CD4-positive, alpha-beta T cell treated with Interferon gamma for 1 hour (primary cell): ENCODE data around the gene PRSS2.

Source experiments
- DNase-seq: peaks from one replicate; pipeline ENCODE4 v3.0.0-alpha.2; 2020

PRSS2 gene

DNA sequence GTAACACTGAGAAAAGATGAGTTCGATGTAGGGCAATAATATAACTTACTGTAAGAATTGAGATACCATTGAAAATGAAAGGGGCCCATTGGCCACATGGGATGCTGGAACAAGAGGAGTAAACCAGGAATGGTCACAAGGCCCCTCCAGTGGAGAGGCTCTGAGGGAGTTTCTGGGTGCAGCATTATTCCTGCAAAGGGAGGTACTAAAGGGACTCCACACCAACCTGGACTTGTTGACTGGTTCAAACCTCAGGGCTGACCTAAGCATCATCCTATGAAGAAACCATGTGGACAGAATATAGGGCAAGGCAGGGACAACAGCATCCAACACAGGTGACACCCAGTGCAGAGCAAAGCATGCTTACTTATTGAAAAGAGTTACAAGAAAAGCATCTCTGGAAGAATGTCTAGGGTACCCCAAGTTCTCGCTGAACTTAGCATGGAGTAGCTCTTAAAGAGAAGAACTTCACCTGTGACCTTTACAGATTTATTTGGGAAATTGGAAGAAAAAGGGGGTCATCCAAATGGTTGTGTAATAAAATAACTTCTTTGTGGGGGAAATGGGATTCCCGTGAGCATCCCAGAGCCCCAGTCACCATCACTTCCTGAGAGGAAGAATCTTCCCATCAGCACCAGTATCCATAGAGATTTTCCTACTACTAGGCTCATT is 34.7 kb downstream of the PRSS2 start:
- no peak for DNase-seq

DNA sequence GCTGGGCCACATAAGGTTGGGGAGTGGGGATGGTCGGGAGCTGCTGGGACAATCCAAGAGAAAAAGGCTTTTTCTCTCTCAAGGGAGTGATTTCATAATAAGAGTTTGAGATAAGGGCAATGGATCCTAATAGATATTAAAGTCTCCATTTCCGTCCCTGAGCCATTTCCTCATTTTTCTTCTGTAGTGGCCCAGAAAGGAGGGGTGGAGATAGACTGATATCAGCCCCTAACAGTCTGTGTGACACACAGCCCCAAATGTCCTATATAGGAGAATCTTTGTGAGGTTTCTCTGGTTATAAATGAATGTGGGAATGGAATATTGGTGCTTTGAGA is 35.2 kb downstream of the PRSS2 start:
- no peak for DNase-seq

DNA sequence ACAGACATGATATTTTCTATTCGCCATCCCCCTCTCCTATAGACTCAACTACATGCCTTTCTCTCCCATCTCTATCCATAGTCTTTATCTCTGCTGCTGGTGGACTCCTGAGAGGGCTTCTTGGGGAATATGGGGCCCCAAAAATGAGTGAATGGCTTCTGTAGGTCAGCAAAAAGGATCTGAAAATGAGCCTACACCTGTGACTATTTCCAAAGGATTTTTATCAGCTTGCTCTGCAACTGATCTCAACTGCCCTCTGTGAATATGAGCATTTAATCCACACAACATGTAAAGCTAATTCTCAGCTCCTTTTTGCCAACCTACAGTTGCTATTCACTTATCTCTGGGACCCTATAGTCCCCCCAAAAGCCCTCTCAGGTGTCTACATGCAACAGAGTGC is 36.2 kb downstream of the PRSS2 start:
- DNase-seq = no peak

DNA sequence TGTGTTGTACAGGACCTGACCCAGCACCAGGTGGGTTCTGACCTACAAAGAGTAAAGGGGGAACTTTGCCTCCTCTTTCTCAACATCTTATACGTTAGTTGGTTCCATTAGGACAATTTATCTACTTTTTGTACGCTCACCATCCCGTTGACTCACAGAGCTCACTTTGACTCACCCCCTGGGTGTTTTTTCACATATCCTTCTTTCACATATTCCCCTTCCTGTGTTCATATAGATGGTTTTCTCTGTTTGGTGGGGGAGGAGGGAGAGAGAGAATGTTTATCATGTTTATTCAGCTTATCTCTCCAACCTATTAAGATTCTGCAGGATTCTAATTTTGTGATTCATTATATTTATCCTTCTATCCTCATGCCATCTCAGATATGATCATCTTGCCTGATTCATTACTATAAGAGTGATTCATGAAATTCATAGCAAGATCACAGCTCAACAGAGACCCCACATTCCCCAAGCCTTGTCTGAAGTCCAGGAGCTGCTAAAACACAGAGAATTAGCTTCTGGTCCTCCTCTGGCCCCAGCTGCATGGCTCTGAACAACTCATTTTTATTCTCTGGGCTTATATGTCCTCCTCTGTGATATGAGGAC is 37.2 kb downstream of the PRSS2 start:
- peak; percentile 31 for DNase-seq

DNA sequence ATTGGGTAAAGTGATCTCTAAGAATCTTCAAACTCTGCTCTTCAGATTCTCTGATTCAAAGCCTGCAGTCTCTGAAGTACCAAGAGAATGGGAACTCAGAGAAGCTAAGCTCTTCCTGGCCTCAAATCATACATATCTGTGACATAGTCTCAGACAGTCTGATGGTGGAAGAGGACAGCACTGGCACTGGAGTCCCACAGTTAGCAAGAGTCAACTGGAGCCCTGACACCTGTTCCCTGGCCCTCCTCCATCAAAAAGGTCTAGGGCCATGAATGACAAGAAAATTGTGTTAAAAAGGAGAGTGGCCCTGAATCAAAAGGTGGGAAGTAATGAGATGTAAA is 37.7 kb downstream of the PRSS2 start:
- no peak for DNase-seq

DNA sequence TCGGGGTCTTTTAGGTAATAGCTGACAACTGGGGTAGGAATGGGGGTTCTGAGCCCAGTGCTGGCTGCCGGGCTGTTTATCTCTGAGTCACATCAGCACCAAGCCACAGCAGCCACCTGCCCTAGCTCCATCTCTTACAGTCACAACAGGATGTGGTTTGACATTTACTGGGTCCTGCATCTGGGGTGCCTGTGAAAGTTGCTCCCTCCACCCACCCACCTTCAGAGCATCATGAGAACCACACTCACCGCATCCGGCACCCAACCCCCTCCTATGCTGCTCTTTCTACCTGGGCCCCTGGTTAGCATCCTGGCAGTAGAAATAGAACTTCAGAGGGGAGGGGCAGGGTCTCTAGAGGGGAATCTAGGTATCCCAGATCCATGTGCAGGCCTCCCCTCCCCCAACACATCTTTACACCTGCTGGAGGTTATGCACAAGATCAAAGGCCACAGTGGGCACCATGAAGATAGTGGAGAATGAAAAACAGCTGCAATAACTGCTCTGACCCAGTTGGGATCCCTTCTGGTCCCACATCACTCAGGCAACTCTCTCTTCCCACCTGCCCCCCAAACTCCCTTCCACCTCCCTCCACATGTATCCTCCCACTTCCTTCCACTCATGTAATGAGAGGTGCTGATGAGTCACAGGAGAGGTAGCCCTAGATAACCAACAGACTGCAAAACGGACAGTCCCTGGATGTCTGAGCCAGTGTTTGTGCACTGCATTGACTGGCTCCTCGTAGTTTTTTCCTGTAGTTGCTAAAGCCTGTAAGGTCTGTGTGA is 38.2 kb downstream of the PRSS2 start:
- DNase-seq = peak; percentile 97

DNA sequence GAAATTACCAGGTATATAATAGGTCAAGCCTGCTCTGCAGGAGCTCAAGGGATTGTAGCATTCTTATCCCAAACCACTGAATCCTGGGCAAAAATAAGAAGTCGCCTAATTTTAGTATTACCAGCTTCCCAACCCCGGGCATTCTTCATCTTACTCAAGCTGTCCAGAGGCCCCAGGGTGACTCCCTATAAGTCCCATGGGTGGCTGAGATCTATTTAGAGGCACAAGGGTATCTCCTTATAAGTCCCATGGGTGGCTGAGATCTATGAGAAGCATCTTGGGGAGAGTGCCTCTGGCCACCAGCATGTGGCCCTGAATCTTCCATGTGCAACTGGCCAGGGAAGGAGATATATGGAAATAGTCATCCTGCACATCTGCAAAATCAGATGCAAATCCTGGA is 38.9 kb downstream of the PRSS2 start:
- DNase-seq = no peak

DNA sequence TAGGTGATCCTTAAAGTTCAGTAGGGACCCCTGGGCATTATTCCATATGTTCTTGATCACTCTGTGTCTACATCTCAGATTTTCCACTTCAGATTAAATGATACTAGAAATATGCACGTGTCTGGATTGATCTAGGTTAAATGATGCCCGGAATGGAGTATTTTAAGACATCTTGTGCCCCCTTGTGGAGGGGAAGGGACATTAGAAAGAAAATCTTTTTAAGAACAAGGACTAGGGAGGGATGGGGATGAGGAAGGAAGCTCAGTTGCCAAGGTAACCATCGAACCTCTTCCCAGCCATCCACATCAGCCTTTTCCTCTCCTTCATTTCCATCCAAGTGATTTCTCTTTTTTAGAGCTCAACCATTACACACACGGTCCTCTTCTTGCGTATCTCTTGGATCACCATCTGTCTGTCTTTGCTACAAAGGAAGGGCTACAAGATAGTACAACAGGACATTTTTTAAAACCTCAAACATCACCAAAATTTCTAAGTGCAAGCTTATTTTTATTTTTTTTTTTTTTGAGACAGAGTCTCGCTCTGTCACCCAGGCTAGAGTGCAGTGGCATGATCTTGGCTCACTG is 40.5 kb downstream of the PRSS2 start:
- DNase-seq = peak; percentile 31

DNA sequence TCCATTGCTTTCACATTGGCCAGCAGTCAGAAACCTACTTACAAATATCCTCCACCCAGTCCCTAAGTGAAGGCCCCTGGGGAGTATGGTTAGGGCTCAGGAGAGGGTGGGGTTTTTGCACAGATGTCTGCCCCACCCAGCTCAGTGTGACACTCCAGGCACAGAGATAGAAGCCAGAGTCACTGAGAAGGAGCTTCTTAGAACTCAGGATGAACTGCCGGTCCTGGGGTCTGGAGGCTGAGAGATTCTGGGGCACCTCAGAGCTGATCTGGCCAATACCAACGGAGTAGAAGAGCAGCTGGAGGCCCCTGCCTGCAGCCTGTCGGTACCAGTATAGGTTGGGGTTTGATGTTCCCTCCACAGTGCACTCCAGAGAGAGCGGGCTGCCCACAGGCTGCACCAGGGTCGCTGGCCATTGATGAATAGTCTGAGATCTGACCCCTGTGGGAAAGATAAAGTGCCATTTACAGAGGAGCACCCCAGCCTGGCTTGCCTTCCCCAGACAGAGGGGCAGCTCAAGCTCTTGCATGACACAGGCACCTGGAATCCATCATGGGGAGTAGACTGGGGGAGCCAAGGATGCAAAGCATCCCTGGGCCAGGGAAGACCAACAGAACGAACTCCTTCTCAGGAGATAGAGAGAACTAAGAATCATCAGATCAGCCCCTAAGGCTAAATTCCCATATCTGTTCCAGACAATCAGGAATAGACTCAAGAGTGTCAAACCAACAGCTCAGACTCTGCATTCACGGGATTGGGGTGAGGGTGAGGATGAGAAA is 41.9 kb downstream of the PRSS2 start:
- peak; percentile 28 for DNase-seq

DNA sequence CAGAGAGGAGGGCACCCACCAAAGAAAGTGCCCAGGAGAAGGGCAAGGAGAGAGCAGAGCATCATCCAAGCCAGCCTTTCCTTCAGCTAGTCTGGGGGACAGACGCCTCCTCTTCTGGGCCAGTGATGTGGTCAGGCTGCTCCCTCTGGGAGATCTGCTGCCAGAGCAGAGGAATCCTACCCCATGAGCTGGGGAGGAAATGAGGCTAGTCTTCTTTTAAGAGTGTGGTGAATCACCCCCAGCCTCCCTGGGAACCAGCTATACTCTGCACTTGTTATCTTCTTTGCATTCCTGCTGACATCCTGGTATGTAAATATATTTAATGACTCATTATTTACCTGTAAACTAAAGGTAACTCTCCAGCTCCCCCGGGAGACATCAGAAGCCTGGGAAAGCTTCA is 42.5 kb downstream of the PRSS2 start:
- no peak for DNase-seq

DNA sequence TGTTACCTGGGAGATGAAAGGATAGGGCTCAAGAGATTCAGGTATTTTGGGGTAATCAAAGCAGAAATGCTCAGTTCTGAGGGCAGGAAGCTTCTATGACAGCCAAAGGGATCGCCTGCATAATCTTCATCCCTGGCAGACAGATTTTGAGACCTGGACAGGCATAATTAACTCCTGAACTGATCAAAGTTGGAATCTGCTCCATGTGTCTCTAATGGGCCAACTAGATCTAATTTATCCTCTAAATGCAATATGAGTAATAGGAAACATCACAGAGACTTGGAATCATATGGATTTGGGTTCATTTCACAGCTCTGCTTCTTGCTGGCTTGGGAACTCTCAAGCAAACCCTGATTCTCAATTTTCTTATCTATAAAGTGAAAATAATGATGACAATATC is 42.9 kb downstream of the PRSS2 start:
- no peak for DNase-seq

DNA sequence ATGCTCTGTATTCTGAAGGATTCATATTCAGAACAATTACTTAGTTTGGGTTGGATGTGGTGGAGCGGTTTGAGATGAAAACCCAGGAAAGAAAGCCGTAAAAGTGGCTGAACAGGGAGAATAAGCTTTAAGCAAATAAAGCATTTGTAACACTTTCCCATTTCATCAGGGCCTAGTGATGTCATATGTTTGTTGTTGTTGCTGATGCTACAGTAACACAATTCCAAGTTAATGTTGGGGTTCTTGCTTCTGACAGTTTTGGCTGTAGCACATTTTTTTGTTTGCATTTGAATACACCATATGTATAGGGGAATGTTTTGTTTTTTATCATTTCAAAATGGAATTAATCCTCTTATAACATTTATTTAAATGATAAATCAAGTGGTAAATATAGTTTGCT is 43.7 kb downstream of the PRSS2 start:
- DNase-seq = no peak

DNA sequence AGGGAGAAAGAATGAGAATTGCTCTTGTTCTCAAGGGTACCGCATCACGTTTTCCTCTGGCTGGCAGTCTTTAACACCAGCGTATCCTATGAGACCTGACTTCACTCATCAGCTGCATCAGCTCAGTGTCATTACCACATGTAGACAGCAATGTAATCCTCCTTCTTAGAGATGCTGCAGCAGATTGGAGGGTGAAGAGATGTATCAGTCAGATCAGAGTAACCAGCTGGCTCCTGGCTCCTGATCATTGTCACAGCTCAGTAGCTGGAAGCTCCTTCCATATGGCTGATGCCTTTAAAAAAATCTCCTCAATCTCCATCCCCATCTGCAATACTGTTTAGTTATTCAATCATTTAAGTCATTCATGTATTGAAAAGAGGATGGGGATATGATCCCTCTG is 44.4 kb downstream of the PRSS2 start:
- DNase-seq = no peak

DNA sequence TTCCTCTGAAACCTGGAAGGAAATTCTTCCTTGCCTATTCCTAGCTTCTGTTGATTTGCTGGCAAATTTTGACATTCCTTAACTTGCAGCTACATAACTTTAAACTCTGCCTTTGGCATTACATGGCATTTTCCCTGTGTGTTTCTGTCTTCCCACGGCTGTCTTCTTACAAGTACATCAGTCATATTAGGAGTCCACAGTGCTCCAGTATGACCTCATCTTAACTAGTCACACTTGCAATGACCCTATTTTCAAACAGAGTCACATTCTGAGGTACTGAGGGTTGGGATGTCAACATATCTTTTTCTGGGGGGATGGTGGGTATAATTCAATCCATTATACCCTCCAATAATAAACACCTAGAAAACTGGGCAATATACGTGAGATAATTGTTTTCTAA is 46.7 kb downstream of the PRSS2 start:
- no peak for DNase-seq

DNA sequence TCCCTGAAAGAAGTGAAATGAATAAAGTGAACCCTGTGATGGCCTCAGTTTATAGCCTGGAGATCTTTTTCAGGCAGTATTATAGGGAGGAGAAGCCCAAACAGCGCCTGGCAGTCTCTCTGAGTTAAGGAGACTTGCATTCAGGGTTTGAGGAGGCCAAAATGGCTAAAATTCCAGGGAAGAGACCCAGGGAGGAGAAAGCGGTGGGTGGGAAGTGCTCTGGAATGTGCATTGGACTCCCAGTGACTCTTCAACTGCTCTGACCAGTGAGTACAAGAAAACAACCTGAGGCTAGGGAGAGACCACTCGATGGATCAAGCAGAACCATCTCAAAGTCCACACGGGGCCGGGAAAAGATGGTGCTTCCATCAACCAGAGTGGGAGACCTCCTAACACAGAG is 48.8 kb downstream of the PRSS2 start:
- no peak for DNase-seq

DNA sequence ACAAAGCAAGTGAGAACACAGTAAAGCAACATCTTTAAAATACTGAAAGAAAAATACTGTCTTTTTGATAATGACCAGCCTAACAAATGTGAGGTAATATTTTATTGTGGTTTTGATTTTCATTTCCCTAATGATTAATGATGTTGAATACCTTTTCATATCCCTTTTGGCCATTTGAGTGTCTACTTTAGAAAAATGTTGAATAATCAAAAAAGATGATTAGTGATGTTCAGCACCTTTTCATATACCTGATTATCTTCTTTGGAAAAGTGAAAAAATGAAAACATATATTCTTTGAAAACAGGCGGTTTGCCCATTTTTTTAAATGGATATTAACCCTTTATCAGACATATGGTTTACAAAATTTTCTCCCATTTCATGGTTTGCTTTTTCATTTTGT is 51.9 kb downstream of the PRSS2 start:
- no peak for DNase-seq
